Panc1 (cell line): Measurements from ENCODE around the gene VAPA. TPM values are rescaled to one million over a fixed set of nuclear protein-coding genes. Genes with fewer than 3 reads are reported as not detected.

Source experiments
- ATAC-seq: fragments of 200-7000 bp; cut with Tn5 transposase; 2 replicates; pipeline ENCODE4 v1.9.1; 2020; ENCODE audit warnings: mild to moderate bottlenecking, moderate library complexity
- BruUV-seq: library from RNA; stranded (reverse); fragments of 400-500 nt; replicated peaks from 2 replicates; lab custom pipeline; 2021; lab: Mats Ljungman, UMichigan
- CTCF ChIA-PET: fragments of 300-600 bp; sonication (Branson Sonifier 250); formaldehyde crosslinking; loops from one replicate; lab custom pipeline; 2022; ENCODE audit warnings: antibody characterized with exemption; lab: Charles Lee
- POLR2A ChIA-PET: fragments of 300-600 bp; sonication (Branson Sonifier 250); formaldehyde crosslinking; loops from one replicate; lab custom pipeline; 2022; ENCODE audit warnings: antibody characterized with exemption; lab: Charles Lee
- DNase-seq: peaks from one replicate; pipeline ENCODE4 v3.0.0-alpha.2; 2010; ENCODE audit warnings: low read depth, low spot score
- H3K27ac ChIP-seq: 2 replicates; pipeline ENCODE4 v1.5.1; 2011; ENCODE audit warnings: mild to moderate bottlenecking, low read length, inconsistent platforms
- H3K27me3 ChIP-seq: fragments of 200-500 bp; sonication (Bioruptor generic); 2 replicates; pipeline ENCODE4 v1.6.0; 2014; ENCODE audit warnings: low read length, inconsistent platforms; ENCODE audit not compliant: control insufficient read depth, insufficient read depth
- H3K36me3 ChIP-seq: fragments of 200-500 bp; sonication (Bioruptor generic); 2 replicates; pipeline ENCODE4 v1.5.1; 2014; ENCODE audit warnings: inconsistent platforms, mild to moderate bottlenecking, low read length, moderate library complexity; ENCODE audit not compliant: control insufficient read depth, insufficient read depth
- H3K4me1 ChIP-seq: 2 replicates; pipeline ENCODE4 v1.5.1; 2011; ENCODE audit warnings: inconsistent platforms, mild to moderate bottlenecking, low read length, moderate library complexity; ENCODE audit not compliant: control insufficient read depth, insufficient read depth
- H3K4me3 ChIP-seq, 2 experiments: 2 replicates each; pipeline ENCODE4 v1.5.1; 2011 to 2012; ENCODE audit warnings: low read depth in 2 of 2, low read length in 2 of 2, mild to moderate bottlenecking in 2 of 2, inconsistent platforms in 1 of 2, moderate library complexity in 1 of 2
- H3K9me3 ChIP-seq: fragments of 200-500 bp; sonication (Bioruptor generic); 2 replicates; pipeline ENCODE4 v1.5.1; 2014; ENCODE audit warnings: low read depth, mild to moderate bottlenecking, inconsistent platforms, low read length, moderate library complexity; ENCODE audit not compliant: control insufficient read depth, insufficient read depth
- POLR2AphosphoS5 ChIP-seq: IDR thresholded peaks from 2 replicates; pipeline ENCODE4 v1.6.1; 2012; ENCODE audit warnings: mild to moderate bottlenecking, low read depth, low read length, moderate library complexity
- SIN3A ChIP-seq: IDR thresholded peaks from 2 replicates; pipeline ENCODE4 v1.6.1; 2012; ENCODE audit warnings: low read depth, mild to moderate bottlenecking, low read length, moderate library complexity, borderline replicate concordance; ENCODE audit not compliant: insufficient read depth
- TCF7L2 ChIP-seq: IDR thresholded peaks from 2 replicates; pipeline ENCODE4 v1.6.1; 2011; ENCODE audit warnings: mild to moderate bottlenecking, low read depth, low read length, inconsistent platforms
- in situ Hi-C: cut with HindIII; loops from 2 replicates; pipeline ENCODE4 v1.10.0; 2016; ENCODE audit warnings: low sequenced_read_pairs, low pct_unique_long_range_greater_than_20kb
- intact Hi-C: fragments of 100-400 bp; cut with micrococcal nuclease; formaldehyde crosslinking; loops from one replicate; pipeline ENCODE4 v1.10.0; 2022; ENCODE audit not compliant: unreplicated experiment
- total RNA-seq: library from RNA; stranded (reverse); gene quantifications from one replicate; pipeline ENCODE4 v1.2.1, GENCODE V29; 2021; ENCODE audit not compliant: unreplicated experiment
- TF ChIP-seq, protein P1 (sequence below): fragments of 450-650 bp; IDR thresholded peaks from 2 replicates; pipeline ENCODE4 v1.5.1; 2017; ENCODE audit warnings: mild to moderate bottlenecking
- TF ChIP-seq, protein P2 (sequence below), 2 experiments: IDR thresholded peaks; 2 replicates each; pipeline ENCODE4 v1.6.1; 2011 to 2012; ENCODE audit warnings: low read depth in 2 of 2, control low read depth in 1 of 2, low read length in 1 of 2, mild to moderate bottlenecking in 1 of 2, moderate library complexity in 1 of 2; ENCODE audit not compliant: insufficient read depth in 1 of 2

The VAPA gene
- total RNA-seq, 1 experiment from 2014 or later: 228 TPM

DNA sequence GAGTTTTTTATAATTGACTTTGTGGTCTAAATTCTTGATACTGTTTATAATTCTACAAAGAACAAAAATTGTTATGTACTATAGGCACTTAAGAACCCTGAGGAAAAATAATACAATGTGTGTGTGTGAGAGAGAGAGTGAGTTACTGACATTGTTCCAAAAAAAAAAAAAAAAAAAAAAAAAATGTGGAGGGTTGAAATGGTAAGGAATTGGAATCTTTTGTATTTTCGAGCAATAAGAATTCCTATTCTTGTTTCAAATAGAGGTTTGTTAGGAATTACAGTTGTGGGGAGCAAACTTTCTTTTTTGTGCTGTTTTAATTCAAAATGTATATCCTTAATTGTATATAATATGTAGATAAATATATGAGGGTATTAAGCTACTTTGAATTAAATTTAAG is 45.7 kb downstream of the VAPA start:
- CTCF ChIA-PET: no interaction called here
- TF ChIP-seq, protein P1, sequence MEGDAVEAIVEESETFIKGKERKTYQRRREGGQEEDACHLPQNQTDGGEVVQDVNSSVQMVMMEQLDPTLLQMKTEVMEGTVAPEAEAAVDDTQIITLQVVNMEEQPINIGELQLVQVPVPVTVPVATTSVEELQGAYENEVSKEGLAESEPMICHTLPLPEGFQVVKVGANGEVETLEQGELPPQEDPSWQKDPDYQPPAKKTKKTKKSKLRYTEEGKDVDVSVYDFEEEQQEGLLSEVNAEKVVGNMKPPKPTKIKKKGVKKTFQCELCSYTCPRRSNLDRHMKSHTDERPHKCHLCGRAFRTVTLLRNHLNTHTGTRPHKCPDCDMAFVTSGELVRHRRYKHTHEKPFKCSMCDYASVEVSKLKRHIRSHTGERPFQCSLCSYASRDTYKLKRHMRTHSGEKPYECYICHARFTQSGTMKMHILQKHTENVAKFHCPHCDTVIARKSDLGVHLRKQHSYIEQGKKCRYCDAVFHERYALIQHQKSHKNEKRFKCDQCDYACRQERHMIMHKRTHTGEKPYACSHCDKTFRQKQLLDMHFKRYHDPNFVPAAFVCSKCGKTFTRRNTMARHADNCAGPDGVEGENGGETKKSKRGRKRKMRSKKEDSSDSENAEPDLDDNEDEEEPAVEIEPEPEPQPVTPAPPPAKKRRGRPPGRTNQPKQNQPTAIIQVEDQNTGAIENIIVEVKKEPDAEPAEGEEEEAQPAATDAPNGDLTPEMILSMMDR: no peak
- TF ChIP-seq TCF7L2: no peak
- no peak for TF ChIP-seq POLR2AphosphoS5
- TF ChIP-seq, protein P2, sequence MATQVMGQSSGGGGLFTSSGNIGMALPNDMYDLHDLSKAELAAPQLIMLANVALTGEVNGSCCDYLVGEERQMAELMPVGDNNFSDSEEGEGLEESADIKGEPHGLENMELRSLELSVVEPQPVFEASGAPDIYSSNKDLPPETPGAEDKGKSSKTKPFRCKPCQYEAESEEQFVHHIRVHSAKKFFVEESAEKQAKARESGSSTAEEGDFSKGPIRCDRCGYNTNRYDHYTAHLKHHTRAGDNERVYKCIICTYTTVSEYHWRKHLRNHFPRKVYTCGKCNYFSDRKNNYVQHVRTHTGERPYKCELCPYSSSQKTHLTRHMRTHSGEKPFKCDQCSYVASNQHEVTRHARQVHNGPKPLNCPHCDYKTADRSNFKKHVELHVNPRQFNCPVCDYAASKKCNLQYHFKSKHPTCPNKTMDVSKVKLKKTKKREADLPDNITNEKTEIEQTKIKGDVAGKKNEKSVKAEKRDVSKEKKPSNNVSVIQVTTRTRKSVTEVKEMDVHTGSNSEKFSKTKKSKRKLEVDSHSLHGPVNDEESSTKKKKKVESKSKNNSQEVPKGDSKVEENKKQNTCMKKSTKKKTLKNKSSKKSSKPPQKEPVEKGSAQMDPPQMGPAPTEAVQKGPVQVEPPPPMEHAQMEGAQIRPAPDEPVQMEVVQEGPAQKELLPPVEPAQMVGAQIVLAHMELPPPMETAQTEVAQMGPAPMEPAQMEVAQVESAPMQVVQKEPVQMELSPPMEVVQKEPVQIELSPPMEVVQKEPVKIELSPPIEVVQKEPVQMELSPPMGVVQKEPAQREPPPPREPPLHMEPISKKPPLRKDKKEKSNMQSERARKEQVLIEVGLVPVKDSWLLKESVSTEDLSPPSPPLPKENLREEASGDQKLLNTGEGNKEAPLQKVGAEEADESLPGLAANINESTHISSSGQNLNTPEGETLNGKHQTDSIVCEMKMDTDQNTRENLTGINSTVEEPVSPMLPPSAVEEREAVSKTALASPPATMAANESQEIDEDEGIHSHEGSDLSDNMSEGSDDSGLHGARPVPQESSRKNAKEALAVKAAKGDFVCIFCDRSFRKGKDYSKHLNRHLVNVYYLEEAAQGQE (IDR thresholded peaks at IDR 0.05; ENCODE audit: insufficient read depth in 1 of 2, low read depth in 2 of 2, low read length in 1 of 2): no peak
- TF ChIP-seq SIN3A: no peak
- POLR2A ChIA-PET: no interaction called here
- in situ Hi-C loops (no loop called here), intact Hi-C loops (no loop called here)
- Histone ChIP-seq H3K27me3 (no peaks in the 10 kb centered on the region), H3K9me3 (no peaks in the 10 kb centered on the region), H3K4me1 (no peaks in the 10 kb centered on the region), H3K4me3 (no peak overlapping the region), H3K36me3 (peaks cover 4% of the 10 kb centered on the region), H3K27ac (no peak overlapping the region)
- DNase-seq (no peak), ATAC-seq (no peak)
- BruUV-seq: no TSS peak

DNA sequence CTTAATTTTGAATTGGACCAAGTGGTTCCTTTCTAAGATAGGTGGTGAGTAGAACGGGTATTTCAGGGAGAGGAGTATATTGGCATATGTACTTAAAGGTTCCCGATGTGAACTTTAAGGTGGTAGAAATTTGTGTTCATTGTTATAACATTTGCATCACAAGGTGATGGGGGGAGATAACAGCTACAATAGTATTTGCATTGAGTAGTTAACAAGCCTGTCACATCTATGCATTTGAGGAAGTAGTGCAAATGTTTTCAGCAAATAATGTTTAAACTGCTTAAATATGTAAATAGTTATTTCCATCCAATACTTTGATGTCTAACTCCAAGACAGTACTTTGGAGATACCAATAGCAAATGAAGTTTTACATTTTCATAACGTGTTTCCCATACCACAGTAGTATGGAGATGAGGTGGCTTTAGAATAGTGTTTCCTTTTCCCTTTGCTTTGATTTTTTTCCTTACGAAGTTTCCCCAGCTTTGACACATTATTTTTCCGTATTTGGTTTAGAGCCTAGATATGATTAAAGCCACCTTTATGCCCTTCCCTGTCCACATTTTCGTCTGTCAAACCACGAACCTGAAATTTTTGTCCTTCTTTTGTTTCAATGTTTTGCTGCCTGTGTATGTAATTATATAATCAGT is 46.6 kb downstream of the VAPA start:
- ChIA-PET CTCF (no interaction called here), POLR2A (no interaction called here)
- BruUV-seq: no TSS peak
- ATAC-seq (no peak), DNase-seq (no peak)
- no peak overlapping the region for H3K27ac ChIP-seq
- intact Hi-C loops (no loop called here), in situ Hi-C loops (no loop called here)
- no peaks in the 10 kb centered on the region for H3K27me3 ChIP-seq
- TF ChIP-seq, protein P1: no peak
- TF ChIP-seq SIN3A: no peak
- TF ChIP-seq, protein P2 (IDR thresholded peaks at IDR 0.05; ENCODE audit: insufficient read depth in 1 of 2, low read depth in 2 of 2, low read length in 1 of 2): no peak
- TF ChIP-seq POLR2AphosphoS5: no peak
- no peak for TF ChIP-seq TCF7L2
- H3K36me3 ChIP-seq: no peaks in the 10 kb centered on the region; the same call in 1 of the 2 replicates
- no peaks in the 10 kb centered on the region for H3K9me3 ChIP-seq
- H3K4me1 ChIP-seq: no peaks in the 10 kb centered on the region
- no peak overlapping the region for H3K4me3 ChIP-seq
